GM10847 (cell line): ENCODE measurements around the gene PRKCSH.

Source experiments
- POLR2A ChIP-seq: IDR thresholded peaks from 2 replicates; pipeline ENCODE4 v1.6.1; 2011; ENCODE audit not compliant: insufficient read length; ENCODE audit errors: extremely low read depth

PRKCSH gene

DNA sequence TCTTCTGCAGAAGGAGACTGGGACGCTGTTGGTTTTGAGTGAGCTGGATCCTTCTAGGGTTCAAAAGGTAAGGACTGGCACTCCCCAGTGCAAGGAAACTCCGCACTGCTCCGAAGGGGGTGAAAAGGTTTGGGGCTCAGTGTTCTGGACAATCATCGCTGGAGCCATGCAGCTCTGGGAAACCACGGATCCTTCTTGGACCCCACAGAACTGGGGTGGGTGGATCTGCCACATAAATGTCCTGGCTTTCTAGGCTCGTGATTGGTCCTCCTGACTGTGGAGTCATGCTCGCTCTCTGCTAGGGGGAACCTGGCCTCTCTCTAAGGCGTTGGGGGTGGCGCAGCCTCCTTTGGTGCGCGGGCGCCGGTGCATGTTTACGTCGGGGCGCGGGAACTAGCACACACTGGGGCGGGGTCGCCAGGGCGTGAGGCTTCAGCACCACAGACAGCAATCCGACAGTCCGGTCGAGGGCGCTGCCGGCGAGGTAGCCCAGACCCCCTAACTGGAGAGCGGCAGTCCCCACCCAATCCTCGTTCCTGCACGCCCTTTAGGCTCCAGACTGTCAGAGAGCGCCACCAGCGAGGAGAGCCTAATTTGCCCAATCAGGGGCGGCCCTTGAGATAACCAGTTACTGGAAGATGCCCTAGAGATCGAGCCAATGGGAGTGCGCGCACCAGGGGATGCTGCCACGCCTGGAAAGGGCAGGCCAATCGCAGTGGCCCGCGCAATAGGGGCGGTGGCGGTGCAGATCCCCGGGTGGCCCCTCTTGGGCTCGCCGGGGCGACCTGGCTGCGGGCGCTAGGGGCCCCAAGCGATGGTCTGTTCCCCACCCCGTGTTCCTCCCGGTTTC is 46.3 kb downstream of the PRKCSH start:
- TF ChIP-seq POLR2A, result no peak

DNA sequence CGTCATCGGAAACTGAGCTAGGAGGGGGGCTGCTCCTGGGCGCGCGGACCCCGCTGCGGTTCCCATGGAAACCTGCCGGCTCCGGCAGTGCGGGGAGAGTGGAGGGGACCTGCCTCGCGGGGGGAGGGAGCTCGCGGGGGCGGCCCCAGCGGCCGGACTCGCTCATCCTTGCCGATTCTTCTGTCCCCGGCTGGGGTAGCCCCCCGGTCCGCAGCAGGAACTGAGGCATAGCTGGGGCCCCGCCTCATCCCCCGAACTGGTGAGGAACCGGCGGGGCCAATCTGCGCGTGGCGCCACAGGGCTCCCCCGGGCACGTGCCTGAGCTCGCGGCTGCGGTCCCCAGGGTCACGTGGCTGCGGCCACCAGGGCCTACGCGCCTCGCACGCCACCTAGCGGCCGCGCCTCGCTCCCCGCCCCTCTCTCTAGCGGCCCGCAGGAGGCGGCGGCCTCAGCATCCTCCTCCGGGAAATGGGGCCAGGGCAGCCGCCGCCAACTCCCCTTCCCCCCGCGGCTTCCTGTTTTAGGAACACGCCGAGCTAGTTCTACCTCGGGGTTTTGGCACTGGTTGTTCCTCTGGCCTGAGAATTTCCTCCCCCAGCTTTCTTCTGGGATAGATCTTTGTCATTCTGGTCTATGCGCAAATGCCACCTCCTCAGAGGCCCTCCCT is 47.1 kb downstream of the PRKCSH start:
- TF ChIP-seq POLR2A, result no peak

- no peak for TF ChIP-seq POLR2A
Observed at GRCh38 chr19:11483366-11484111, 48.1 kb downstream of the PRKCSH start.

- no peak for TF ChIP-seq POLR2A
Observed at GRCh38 chr19:11485245-11485837, 49.9 kb downstream of the PRKCSH start.

DNA sequence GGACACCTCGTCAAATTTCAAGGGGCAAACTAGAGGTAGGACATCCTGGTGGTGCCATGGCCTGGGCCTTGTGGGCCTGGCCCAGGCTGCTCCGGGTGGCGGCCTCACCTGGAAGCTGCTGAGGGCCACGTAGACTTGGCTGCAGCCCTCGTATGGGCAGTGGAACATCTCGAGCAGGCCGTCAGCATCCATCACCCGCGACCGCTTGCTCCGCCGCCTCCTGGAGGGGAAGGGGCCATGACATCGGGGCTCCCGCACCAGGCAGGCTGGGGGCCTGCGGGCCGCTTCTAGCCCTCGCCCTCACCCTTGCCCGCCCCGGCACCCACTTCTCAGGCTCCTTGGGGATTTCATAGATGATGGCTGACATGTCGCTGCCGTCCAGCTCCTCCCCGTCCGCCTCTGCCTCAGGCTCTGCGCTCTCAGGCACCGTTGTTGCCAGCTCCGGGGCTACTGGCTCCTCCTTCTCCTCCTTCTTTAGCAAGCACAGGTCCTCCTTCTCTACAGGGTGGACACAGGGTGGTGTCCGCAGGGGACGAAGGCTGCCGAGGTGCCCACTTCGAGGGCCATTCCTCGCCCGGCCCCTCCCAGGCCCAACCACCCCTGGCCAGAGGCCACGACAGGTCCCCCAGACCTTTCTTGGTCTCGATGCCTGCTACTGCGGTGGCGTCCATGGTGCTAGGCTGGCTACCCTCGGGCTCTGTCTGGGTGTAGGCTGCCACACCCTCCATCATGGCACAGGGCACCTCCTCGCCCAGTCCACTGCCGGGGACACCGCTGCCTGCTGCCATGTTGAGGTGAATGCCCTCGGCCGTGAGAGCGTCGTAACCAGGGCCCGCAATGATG is 51.4 kb downstream of the PRKCSH start:
- no peak for TF ChIP-seq POLR2A

DNA sequence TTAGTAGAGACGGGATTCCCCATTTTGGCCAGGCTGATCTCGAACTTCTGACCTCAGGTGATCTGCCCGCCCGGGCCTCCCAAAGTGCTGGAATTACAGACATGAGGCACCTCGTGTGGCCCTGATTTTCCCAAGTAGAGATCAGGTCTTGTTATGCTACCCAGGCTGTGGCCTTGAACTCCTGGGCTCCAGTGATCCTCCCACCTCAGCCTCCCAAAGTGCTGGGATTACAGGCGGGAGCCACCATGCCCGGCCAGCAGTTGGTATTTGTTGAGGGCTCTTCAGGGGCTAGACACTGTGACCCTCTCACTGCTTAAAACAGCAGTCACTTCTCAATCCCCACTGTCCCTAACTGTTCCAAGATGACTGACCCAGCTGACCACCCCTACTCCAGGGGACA is 53.9 kb downstream of the PRKCSH start:
- no peak for TF ChIP-seq POLR2A

DNA sequence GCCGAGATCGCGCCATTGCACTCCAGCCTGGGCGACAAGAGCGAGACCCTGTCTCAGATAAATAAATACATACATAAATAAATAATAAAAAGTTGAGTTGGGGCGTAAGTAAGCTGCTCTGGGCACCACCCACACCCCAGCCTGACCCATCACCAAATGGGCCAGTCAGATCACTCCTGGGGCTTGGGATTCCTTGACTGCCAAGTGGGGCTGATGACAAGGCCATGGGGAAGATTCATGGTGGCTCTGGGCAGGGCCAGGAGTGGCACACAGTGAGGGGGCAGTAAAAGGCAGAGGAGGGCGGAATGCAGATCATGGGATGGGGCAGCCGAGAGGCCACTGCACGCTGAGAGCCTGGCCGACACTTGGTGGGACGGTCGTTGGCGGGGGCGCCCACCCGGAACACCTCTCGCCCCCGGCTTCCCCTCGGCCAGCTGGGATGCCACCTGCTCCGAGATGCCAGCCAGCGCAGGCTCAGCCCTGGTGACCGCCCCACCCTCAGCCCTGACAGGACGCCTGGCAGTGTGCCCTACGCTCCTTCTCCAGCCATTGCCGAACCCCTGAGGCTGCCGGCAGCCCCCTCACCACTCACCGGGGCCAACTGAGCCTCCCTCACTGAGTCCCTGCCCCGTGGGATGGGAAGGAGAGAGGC is 59.3 kb downstream of the PRKCSH start:
- no peak for TF ChIP-seq POLR2A

DNA sequence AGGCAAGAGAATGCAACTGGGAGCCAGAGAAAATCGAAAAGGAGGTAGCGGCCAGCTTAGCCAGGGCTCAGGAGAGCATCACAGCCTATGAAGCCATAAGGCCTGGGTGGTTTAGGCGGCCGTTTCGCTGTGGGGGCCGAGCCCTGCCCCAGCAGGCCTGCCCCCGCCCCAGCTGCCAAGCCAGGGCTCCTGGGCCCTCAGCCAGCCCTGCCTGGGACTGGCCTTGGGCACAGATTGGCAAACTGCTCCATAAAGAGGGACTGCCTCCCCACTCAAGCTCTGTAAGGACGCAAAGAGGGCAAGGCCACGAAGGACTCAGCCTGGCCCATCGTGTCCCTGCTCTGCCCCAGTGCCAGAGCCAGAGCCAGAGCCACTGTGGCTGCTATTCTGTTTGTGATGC is 60.0 kb downstream of the PRKCSH start:
- no peak for TF ChIP-seq POLR2A

DNA sequence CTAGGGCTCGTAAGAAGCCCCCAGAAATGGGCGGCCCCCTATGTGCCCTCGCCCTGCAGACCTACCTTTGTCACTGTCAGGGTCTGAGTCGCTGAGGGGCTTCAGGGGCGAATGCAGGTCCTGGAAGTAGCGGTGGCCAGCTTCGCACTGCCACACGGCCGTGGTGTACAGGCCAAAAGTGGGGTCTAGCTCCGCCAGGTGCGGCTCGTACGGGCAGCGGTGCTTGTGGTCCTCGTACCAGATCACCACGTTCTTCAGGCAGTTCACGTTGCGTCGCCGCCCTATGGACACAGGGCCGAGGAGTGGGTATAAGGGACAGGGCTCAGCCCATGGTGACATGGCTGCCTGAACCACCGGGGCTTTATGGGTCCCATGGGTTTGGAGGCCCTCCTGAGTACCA is 60.5 kb downstream of the PRKCSH start:
- TF ChIP-seq POLR2A, result no peak

DNA sequence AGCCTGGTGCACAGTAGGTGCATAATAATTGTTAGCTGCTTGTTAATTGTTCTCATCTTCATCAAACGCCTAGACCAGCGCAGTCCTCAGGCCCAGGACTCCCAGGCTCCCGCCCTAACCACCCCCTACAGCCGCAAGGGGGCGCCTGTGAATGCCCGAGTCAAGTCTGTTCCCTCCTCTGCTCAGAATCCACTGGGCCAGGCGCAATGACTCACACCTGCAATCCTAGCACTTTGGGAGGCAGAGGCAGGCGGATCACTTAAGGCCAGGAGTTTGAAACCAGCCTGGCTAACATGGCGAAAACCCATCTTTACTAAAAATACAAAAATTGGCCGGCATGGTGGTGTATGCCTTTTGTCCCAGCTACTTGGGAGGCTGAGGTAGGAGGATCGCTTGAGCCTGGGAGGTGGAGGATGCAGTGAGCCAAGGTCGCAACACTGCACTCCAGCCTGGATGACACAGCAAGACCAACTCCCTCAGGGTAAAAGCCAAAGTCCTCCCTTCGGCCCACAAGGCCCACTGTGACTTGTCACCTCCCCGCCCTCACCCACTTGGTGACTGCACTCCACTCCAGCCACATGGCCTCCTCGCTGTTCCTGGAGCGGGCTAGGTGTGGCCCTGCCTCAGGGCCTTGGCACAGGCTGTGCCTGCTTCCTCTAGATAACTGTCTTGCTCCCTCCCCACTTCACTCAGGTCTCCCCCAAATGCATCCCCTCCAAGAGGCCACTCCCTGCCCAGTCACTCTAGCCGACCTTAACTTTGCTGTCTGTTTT is 61.1 kb downstream of the PRKCSH start:
- no peak for TF ChIP-seq POLR2A

DNA sequence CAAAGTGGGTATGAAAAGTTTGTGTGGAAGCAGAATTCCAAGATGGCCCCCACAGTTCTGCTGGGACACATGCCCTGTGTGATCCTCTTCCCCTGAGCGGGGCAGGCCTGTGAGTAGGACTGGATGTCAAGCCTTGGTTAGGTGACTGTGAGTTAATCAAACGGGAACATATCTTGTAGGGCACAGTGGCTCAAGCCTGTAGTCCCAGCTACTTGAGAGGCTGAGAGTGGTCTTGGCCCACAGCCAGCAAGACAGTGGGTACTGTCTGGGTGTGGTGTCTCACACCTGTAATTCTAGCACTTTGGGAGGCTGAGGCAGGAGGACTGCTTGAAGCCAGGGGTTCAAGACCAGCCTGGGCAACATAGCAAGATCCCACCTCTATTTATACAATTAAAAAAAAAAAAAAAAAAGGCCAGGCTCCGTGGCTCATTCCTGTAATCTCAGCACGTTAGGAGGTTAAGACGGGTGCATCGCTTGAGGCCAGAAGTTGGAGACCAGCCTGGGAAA is 63.8 kb downstream of the PRKCSH start:
- TF ChIP-seq POLR2A, result no peak

- TF ChIP-seq POLR2A, result no peak
Observed at GRCh38 chr19:11499890-11500420, 64.5 kb downstream of the PRKCSH start.
